Upper lobe of left lung (tissue), 4 donors: Measurements from ENCODE around the gene PREX1.

ENCODE experiments used
- EP300 ChIP-seq, 4 donors: sonication (generic); formaldehyde crosslinking; IDR thresholded peaks; one replicate each; pipeline ENCODE4 v1.5.1; 2017; ENCODE audit warnings: antibody characterized with exemption in 4 of 4, control low read depth in 2 of 4
- TF ChIP-seq, protein P1 (sequence below), 6 experiments: fragments of 450-650 bp in 4 of 6; fragments of 200-600 bp in 2 of 6; sonication (generic) in 2 of 6; IDR thresholded peaks; one replicate each; pipeline ENCODE4 v1.5.1; 2016 to 2019; ENCODE audit warnings: antibody characterized with exemption in 6 of 6

DNA sequence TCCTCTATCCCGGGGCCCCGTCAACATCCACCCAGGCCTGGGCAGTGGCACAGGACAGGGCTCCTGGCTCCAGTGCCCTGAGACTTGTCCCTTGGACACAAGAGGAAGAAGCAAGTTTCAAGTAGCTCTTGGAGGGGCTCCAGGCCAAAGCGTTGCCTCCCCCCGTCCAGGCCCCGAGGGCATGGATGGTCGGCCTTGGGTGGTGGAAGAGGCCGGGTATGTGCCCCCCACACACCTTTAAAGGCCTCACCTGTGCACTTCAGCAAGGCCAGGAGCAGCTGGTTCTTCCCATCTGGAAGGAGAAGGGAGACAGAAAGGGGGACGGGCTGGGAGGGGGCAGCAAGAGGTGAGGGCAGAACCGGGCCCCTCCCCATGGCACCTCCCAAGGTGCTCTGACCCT lies 190.3 kb downstream of the PREX1 start:
- TF ChIP-seq, protein P1, sequence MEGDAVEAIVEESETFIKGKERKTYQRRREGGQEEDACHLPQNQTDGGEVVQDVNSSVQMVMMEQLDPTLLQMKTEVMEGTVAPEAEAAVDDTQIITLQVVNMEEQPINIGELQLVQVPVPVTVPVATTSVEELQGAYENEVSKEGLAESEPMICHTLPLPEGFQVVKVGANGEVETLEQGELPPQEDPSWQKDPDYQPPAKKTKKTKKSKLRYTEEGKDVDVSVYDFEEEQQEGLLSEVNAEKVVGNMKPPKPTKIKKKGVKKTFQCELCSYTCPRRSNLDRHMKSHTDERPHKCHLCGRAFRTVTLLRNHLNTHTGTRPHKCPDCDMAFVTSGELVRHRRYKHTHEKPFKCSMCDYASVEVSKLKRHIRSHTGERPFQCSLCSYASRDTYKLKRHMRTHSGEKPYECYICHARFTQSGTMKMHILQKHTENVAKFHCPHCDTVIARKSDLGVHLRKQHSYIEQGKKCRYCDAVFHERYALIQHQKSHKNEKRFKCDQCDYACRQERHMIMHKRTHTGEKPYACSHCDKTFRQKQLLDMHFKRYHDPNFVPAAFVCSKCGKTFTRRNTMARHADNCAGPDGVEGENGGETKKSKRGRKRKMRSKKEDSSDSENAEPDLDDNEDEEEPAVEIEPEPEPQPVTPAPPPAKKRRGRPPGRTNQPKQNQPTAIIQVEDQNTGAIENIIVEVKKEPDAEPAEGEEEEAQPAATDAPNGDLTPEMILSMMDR (IDR thresholded peaks at IDR 0.05) = no peak
- TF ChIP-seq EP300 (IDR thresholded peaks at IDR 0.05) = no peak
